ENCODE measurements around the gene ARHGEF28.

The ARHGEF28 gene

DNA sequence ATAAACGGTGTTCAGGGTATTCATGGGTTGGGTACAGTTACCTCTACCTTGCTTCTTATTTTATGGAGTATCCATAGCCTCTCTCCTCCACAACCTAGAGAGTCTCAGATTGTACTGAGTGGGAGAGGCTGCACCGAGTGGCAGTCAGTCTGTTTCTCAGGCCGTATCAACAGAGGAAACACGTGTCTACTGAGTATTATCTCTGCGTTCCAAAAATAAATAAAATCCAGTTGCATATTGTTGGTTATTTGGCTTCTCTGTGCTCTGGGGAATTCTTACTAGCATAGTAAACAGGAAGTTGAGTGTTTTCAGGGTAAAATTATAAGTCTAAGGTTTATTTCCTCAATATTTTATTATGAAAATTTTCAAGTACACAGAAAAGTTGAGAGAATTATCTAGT, 231.0 kb downstream of the ARHGEF28 start:
- no peak for DNase-seq (ENCODE audit: low read depth, low spot score)

DNA sequence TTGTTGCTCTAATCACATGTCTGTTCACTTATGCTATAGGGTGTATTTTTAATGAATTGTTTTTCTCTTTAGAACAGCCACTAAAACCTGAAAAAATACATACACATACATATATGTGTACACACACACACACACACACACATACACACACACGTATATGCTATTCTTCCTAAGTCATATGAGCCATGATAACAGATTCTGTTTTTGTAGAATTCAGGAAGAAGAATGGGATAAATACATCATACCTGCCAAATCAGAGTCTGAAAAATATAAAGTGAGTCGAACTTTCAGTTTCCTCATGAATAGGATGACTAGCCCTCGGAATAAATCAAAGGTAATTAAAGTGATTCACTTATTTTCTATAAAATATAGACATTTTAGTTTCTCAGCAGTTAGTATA, 231.4 kb downstream of the ARHGEF28 start:
- no peak for DNase-seq (ENCODE audit: low read depth, low spot score)

DNA sequence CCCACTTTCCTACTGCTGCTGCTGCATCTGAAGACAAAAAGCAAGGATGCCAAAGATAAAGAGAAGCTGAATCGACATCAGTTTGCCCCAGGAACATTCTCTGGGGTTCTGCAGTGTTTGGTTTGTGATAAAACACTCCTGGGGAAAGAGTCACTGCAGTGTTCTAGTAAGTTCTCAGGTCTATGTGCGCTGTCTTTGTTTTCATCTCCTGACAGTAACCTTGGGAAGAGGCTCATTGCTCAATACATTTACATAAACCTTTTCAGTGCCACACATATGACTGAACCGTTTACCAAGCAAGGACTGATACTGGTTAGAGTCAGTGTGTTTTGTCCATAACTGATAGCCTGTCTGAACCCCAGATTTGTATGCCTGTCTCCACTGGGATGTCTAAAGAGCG, 232.1 kb downstream of the ARHGEF28 start:
- DNase-seq (ENCODE audit: low read depth, low spot score), result no peak

DNA sequence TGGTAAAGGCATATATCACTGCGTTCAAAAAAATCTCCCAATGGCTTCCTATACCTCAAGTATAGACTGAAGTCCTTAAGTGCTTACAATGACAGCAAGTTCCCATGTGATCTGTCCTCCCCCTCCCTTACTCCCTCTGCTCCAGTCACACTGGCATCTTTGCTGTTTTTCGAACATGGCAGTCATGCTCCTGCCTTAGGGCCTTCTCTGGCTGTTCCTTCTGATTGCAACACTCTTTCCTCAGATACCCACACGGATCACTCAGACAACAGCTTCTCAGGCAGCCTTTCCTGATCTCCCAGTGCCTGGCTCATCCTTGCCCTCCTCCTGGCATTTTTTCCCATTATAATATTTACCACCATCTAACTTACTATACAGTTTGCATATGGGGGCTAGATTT, 232.8 kb downstream of the ARHGEF28 start:
- no peak for DNase-seq (ENCODE audit: low read depth, low spot score)

DNA sequence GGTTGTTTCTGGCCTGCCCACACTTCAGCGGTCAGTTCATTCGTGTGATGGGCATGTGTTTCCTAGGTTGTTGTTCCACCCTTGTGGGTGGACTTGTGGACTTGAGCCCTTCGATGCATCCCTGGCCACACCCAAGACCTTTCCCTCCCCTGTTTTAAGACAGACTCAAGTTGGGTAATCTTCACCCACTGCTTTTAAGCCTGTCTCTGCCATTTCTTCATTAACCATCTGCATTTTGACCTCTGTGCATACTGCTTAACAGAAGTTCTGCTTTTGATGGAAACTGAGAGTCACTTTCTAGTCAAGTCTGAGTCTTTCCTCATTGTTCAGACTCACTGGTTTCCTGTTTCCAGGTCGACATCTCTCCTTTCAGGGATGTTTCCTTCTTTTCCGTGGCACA, 233.7 kb downstream of the ARHGEF28 start:
- DNase-seq (ENCODE audit: low read depth, low spot score), result no peak

DNA sequence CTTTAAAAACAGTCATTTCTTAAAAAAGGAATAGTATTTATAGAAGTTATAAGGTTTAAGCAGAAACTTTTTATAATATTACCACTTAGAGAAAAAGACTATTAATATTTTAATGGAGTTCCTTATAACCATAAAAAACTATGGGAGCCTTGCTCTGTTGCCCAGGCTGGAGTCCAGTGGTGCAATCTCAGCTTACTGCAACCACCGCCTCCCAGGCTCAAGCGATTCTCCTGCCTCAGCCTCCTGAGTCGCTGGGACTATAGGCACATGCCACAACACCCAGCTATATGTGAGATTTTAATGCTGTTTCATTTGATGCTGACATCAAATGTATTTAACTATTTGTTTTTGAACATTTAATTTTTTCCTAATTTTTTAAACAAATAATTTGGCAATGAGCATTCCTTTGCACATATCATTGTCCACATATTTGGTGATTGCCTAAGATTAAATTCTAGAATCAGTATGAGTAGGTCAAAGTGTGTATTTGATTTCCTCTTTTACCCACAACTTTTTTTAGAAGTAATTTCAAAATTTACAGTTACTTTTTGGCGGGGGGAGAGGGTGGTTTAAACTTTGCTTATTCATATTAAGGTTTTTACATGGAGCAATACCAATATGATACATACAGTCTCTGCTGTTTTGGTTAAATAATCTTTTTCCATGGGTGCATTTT, 235.5 kb downstream of the ARHGEF28 start:
- no peak for DNase-seq (ENCODE audit: low read depth, low spot score)

DNA sequence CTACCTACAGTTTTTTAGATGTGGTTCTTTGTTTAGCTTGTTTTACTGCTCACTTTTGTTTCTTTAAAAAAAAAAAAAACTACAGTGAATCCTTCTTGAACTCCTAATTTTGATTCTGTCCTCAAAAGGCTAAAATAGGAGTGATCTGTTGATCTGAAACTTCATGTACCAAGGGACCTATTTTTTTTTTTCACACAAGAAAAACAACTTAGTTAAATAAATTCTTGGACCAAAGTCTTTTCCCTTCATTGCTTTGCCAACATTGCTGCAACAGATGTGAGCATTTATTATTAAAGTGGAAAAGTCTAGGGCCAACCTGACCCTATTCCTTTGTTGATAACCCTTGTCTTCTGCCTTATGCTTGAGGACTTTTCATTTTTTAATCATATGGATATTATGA, 236.8 kb downstream of the ARHGEF28 start:
- no peak for DNase-seq (ENCODE audit: low read depth, low spot score)

DNA sequence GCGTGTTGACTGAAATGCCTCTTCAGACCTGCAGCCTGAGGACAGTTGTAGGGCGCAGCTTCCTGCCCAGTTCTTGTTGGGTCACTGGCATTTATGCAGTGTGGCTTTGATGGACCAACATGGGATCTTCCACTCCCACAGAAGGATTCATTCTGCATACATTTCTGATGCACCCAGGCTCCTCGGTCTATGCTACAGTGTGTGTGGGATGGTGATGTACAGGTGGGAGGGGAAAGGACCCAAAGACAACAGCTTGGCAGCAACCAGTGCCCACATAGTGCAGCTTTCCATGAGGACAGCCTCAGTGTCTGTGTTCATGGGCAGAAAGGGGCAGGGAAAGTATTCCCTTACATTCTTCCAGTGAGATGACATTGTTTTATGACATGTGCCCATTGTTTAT, 237.9 kb downstream of the ARHGEF28 start:
- no peak for DNase-seq (ENCODE audit: low read depth, low spot score)

DNA sequence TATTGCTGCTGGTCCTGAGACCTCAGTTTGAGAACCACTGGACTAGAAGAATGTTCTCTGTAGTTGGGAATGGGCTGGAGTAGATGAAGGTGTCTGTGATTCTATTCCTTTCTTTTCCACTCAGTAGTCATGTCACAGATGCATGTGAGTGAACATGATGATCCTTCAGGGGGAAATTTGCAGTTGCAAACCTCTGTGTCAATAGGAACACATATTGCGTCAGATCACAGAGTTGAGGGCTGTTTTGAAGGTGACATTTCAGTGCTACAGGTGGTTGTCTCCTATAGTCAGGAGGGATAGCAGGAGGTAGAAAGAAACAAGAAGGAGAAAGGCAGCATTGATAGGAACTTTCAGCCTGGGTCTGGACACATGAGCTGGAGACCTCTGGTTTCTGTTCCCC, 239.3 kb downstream of the ARHGEF28 start:
- no peak for DNase-seq (ENCODE audit: low read depth, low spot score)

DNA sequence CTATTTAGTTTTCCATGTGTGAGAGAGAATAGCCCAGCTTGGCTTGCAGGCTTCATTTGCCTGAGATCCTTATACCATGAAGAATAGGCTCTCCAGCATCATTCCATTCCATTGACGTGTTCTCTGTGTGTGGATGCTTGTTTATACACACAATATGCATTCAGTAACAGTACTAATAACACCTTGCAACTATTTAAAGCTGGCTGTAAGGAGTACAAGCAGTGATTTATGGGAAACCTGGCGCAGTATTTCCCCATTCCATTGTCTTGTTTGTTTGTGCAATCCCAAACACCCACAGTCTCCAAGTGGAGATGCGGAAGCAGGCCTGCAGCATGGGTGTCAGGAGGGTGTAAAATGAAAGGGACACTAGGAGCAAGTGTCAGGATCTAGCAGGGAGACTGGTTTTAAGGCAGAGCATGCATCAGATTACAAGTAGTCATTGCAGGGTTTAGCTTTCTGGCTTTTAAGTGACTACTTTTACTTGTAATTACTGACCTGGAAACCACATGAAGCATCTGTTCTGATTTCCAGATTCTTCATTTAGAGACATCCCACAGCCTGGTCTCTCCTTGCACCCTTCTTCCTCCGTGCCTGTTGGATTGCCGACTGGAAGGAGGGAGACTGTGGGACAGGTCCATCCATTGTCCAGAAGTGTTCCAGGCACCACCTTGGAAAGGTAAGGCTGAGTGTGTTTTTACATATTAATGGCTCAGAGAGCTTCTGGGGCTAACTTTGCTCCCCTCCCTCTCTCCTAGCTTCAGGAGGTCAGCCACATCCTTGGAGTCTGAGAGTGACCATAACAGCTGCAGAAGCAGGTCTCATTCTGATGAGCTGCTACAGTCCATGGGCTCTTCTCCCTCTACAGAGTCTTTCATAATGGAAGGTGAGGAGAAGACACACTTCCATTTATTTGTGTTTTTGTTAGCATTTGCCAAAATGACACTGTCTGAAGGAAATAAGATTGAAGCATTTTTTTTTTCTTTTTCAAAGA, 241.6 kb downstream of the ARHGEF28 start:
- no peak for DNase-seq (ENCODE audit: low read depth, low spot score)

DNA sequence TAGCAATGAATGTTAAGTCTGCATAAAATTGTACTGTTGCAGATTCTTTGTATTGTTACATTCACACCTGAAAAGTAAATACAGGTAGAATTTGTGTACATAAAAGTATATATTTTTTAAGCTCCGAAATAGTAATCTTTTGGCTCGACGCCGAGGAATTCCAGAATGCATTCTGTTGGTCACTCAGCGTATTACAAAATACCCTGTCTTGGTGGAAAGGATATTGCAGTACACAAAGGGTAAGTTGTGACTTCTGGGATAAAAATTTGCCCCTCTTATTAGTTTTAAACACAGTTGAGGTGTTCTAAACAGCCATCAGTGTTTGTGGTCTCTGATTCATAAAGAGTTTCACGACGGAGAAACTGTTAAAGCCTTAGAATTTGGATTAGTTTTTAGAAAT, 257.6 kb downstream of the ARHGEF28 start:
- no peak for DNase-seq (ENCODE audit: low read depth, low spot score)

DNA sequence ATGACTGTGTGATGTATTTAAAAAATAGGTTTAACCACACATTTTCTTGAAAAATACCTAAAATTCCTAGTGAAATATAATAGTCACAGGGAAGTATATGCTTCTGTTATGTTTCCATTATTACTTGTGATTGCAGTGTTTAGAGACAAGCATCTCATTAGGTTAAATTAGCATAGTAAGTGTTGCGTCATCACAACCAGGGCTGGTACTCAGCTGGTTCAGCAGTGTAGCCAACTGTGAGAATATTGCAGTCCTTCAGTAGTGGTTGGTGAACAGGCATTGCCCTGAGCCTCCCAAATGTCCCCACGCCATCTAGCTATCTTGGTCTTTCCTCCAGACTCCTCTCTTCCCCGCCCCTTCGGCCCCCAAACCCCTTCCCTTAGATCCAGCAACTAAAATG, 261.7 kb downstream of the ARHGEF28 start:
- DNase-seq (ENCODE audit: low read depth, low spot score), result no peak

DNA sequence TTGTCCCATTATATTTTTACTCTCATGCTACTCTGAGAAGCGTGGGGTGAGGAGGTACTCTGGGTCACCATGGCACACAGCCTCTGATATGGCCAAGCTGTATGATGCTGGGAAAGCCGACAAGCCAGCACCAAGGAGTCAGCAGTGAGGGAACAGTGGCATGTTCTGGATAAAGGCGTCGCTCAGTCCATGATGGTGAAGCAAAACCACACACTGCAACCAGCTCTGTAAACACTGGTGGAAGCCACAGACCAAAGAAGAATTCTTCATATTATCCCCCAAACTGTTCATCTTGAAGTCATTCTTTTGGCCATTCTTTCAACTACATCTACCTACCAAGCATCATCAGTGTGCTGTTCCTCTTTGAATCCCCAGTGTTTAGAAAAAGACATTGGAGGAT, 264.6 kb downstream of the ARHGEF28 start:
- no peak for DNase-seq (ENCODE audit: low read depth, low spot score)

DNA sequence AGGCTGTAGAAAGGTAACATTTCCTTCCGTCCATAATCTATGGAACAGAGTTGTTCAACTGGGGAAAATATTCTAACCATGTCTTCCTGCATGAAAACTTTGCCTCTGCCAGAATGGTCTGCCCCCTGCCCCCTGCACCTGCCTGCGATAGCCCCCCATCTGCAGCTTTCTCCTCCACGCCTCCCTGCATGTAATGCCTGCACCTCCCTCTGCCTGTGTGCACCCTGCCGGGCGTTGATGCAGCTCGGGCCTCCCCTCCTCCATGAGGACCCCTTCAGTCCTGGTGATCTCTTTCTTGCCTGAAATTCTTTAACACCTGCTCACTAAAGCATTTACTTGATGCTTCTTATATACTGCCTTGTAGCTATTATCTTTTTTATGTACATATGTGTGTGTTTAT, 266.2 kb downstream of the ARHGEF28 start:
- DNase-seq (ENCODE audit: low read depth, low spot score), result no peak

DNA sequence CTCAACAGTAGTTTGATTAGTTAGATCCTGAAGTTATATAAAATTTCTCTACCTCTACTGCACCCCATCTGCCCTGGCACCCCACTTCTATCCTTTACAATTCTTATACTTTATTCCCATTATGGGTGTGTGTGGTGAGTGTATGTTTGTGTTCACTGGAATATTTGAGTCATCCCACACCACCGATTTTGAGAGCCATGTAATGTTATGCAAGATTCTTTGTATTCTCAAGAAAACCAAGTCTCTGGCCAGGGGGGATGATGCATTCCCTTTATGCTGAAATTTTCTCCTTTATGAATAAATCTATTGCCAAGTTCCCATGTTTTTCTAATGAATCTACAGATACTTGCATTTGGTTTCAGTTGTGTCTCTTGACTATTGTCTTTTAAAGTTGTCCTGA, 266.8 kb downstream of the ARHGEF28 start:
- DNase-seq (ENCODE audit: low read depth, low spot score), result peak; percentile 60

DNA sequence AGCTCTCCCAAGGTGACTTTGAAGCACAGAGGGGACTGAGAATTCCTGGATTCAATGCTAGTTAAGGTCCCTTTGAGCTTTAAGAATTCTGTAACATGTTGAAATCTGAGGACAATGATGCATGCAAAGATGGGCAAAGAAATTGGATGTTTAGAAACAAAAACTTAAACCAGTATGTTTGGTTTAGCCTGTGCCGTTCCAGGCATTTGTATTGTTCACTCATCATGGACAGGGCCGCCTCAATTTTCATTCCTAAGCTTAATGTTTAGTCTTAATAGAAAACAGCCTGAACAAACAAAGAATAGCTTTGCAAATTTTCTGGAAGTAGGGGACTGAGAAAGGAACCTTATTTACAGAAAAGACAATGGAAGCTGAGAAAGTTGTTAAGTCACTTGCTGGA, 267.8 kb downstream of the ARHGEF28 start:
- no peak for DNase-seq (ENCODE audit: low read depth, low spot score)

DNA sequence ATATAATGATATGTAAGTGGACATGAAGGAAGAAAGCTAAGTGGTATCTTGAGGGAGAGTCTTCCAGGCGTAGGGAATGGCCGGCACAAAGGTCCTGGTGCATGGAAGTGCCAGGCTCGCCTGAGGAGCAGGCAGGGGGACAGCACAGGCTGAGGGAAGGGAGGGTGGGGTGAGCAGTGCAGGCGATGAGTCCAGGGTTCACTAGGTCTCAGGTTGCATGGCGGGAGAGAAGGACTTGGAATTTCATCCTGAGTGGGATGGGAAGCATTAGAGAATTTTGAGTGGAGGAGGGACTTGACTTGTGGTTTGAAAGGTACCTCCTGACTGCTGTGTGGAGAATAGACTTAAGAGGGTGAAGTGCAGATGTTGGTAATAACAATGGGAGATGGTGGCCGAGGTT, 268.9 kb downstream of the ARHGEF28 start:
- DNase-seq (ENCODE audit: low read depth, low spot score), result no peak

DNA sequence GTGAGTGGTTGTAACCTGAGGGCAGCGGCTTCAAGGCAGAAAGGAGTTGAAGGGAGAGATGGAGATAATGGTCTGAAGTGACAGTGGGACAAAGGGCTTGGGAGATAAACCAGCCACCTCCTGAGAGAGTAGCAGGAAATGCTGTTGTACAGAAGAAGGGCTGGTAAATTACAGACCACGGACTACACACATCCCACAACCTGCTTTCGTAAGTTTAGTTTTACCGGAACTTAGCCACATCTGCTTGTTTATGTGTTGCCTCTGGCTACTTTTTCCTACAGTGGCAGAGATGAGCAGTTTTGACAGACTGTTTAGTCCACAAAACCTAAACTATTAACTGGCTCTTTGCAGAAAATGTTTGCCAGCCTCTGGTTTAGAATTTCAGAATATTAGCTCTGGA, 269.5 kb downstream of the ARHGEF28 start:
- no peak for DNase-seq (ENCODE audit: low read depth, low spot score)

DNA sequence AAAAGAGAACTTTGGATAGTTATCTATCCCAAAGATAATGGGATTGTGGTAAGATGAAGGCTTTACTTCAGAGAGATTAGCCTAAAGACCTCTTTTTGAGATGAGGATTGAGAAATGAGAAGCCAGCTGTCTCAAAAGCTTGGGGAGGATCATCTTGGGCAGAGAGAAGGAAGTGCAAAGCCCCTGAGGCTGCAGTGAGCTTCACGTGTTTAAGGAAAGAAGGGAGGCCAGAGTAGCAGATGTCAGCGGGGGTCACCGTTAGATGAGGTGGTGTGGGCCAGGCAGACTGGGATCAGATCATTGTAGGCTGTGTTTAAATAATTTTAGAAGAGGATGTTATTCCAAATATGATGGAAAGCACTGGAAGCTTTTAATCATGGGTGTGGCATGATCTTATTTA, 270.1 kb downstream of the ARHGEF28 start:
- no peak for DNase-seq (ENCODE audit: low read depth, low spot score)

DNA sequence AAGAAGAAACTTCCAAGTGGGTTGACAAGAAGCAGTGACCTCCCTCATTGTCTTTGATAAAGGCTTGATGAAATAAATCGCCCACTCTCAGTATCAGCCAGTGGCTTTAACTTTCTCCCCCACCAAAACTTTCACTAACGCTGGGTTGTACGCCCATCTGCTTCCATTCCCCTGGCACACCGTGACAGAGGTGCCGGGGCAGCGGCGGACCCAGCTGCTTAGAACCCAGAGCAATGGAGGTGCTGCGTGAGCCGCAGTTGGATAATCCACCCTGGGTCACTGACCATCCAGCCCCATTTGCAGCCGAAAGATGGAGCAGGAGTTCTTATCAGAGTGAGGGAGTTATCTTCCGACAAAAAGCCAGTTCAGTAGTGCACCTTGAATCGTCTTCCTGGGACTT, 270.7 kb downstream of the ARHGEF28 start:
- DNase-seq (ENCODE audit: low read depth, low spot score), result no peak

DNA sequence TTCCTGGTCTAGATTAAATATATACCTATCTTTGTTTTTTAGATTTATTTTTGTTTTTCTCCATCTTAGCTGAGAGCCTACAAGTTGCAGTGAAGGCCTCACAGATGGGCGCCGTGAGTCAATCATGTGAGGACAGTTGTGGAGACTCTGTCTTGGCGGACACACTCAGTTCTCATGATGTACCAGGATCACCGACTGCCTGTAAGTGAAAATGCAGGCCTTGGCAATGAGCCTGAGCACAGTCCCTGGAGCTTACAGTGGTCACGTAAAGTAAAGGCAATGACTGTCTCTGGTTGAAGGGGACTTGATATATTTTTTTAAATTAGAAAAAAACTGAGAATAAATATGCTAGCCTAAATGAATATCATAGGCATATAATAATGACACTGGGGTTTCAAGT, 271.9 kb downstream of the ARHGEF28 start:
- DNase-seq (ENCODE audit: low read depth, low spot score), result no peak

DNA sequence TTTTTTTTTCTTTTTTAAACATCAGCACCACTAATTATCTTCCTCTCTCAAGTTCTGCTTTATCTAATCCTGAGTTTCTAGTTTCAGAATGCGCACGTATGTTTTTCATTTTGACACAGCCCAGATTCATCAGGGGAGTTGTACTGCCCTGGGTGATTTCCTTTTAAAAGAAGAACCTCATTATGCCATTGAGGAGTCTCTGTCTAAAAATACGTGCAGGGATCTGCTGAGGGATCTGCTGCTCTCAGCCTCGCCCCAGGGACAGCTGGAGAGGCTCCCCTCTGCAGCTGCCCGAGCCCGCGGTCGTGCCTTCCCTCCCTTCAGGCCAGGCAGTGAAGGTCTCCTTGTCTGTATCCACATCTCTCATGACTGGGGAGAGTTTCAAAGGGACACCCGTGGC, 273.1 kb downstream of the ARHGEF28 start:
- no peak for DNase-seq (ENCODE audit: low read depth, low spot score)

DNA sequence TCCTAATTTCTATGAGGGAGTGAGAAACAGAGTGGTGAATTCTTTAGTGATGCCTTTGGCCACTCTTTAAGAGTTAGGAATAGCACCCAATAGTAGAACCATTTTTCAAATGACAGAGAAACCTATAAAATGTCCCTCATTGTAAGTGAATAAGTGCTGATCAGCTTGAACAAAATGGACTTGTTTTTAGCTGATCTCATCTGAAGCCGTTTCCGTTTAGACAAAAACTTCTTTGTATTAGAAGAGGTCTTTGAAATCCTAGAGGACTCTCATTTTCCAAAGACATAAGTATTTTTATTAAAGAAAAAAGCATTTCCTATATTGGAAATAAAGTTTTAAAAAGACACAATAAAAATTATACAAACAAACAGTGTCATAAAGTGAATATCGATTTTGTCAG, 273.9 kb downstream of the ARHGEF28 start:
- no peak for DNase-seq (ENCODE audit: low read depth, low spot score)
